ENCODE results near the gene SHOX.

- TF ChIP-seq, protein P1, sequence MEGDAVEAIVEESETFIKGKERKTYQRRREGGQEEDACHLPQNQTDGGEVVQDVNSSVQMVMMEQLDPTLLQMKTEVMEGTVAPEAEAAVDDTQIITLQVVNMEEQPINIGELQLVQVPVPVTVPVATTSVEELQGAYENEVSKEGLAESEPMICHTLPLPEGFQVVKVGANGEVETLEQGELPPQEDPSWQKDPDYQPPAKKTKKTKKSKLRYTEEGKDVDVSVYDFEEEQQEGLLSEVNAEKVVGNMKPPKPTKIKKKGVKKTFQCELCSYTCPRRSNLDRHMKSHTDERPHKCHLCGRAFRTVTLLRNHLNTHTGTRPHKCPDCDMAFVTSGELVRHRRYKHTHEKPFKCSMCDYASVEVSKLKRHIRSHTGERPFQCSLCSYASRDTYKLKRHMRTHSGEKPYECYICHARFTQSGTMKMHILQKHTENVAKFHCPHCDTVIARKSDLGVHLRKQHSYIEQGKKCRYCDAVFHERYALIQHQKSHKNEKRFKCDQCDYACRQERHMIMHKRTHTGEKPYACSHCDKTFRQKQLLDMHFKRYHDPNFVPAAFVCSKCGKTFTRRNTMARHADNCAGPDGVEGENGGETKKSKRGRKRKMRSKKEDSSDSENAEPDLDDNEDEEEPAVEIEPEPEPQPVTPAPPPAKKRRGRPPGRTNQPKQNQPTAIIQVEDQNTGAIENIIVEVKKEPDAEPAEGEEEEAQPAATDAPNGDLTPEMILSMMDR (IDR thresholded peaks at IDR 0.05): no peak
- TF ChIP-seq ZFX (IDR thresholded peaks at IDR 0.05; ENCODE audit: borderline replicate concordance): no peak
These were observed 48.8 kb downstream of the SHOX start for GRCh38 chrX:679291-679979.
